GM10847 (cell line): Measurements from ENCODE around the gene TPPP2.

Experiments
- POLR2A ChIP-seq: IDR thresholded peaks from 2 replicates; pipeline ENCODE4 v1.6.1; 2011; ENCODE audit not compliant: insufficient read length; ENCODE audit errors: extremely low read depth

Gene TPPP2

DNA sequence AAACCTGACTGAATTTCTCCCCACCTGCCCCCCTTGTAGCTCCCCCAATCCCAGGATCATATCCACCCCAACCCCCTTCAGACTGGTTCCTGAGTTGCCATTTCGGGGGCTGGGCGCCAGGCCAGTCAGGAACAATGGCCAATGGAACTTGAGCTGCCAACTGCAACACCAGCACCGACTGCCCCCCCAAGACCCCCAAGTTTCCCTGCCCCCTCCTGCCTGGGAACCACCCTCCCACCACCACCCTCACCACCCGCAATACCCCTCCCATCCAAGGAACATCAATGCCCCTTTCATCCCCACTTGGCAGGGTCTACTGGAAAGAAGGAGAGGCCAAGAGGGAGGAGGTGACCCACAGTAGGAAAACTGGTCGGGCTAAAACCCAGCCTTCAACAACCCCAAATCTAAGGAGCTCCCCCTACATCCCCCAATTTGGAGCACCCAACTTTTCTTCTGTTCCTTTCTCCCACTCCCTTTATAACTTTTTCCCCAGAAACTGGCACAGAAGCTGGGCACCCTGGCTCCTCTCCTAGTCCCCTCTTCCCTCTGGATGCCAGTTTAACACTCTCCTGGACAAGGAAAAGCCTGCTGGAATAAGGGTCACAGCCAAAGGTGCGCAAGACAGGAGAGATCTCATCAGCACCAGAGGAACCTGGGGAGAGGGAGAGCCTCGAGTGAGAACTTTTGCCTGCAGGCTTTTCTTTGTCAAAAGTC, 3.6 kb upstream of the TPPP2 start:
- no peak for TF ChIP-seq POLR2A

GRCh38 chr14:21026988-21027315, 3.1 kb upstream of the TPPP2 start:
- TF ChIP-seq POLR2A, result no peak

GRCh38 chr14:21030531-21030930, 514 bp downstream of the TPPP2 start:
- no peak for TF ChIP-seq POLR2A

- TF ChIP-seq POLR2A, result no peak
Observed at GRCh38 chr14:21032326-21033132, 2.5 kb downstream of the TPPP2 start.

GRCh38 chr14:21033133-21033698, 3.2 kb downstream of the TPPP2 start:
- no peak for TF ChIP-seq POLR2A

DNA sequence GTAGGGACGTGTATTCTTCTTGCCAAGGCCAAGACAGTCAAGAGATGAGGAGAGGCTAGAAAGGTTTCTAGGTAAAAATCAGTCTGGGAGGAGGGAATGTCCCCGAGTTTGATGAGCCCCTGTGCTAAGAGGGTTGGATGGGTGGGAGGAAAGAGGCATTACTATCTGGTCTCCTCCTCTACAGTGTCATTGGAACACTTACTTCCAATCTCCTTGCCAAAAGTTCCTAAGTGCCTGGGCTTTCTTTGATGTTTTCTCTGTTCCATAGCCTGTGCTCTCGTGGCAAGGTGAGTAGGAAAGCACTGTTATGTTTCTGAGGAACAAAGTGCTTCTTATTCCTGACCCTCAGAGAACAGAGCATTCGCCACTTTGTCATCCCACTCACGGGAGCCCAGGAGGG, 4.7 kb downstream of the TPPP2 start, which contains the start of gene RNASE13:
RNASE13 (minus strand) TSS at position 101 of the 400 bp plus-strand sequence. CDS start 519 bp downstream, outside the sequence.
- no peak for TF ChIP-seq POLR2A

DNA sequence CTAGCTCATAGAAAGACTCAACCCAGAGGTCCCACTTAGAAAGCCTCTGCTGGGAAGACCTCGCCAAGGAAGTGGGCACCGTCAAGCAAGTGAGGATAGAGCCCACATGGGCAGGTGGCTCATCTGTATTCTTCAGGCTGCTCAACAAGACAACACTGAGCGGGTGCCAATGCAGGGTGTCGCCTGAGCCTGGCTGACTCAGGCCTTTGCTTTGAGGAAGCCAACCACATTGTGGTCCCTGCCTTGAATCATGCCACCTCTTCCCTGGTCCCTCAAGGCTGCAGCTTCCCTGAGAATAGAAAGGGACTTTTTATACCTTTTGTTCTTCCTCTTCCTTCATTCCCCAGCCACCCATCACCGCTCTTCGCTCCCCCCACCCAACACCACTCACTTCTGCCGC, 6.7 kb downstream of the TPPP2 start:
- no peak for TF ChIP-seq POLR2A

DNA sequence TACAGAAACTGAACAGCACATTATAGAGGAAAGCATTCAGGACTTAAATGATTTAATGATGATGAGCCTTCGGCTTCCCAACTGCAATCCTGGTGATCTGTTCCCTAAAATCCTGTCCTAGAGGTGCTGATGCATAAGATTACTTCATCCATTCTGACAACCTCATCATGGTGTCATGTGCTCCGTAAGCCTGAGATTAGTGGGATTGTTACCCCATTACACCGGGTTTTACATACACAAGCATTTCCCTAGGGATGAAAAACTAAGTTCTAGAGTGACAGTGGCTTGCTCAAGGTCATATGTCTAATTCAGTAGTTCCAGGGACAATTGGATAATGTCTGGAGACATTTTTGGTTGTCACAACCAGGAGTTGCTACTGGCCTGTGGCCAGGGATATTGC, 7.1 kb downstream of the TPPP2 start:
- no peak for TF ChIP-seq POLR2A

- no peak for TF ChIP-seq POLR2A
Observed at GRCh38 chr14:21038441-21039422, 8.7 kb downstream of the TPPP2 start.

DNA sequence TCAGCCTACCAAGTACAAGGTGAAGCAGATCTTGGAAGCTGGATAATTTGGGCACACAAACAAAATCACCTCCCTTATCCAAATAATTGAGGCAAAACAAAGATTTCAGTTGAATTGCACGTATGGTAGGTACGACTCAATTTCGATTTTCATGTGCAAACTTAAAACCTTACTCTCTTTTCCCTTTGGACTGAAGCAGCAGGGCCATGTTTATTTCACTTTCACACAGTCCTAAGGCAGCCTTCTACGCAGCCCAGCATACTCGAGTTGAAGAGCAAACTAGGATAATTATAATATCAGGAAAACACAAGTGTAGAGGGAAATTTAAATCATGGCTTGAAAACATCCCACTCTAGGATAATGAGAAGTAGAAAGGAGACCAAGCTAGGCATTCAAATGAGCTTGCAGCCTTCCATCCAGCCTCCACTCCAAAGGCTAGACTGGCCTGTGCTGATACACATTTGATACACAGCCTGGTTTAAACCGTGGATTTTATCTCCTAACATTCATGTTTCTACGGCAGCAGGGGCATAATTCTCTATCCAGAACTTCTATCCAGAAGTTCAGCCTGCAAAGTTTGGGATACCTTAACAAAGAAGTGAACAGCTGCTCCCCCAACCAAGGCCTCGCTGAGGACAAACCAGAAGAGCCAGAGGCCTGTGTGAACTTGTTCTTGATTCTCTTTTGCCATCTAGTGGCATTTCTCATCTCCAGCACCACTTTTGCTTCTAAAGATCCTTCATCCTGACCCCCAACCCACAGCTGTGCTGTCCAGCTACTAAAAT, 9.8 kb downstream of the TPPP2 start:
- no peak for TF ChIP-seq POLR2A

DNA sequence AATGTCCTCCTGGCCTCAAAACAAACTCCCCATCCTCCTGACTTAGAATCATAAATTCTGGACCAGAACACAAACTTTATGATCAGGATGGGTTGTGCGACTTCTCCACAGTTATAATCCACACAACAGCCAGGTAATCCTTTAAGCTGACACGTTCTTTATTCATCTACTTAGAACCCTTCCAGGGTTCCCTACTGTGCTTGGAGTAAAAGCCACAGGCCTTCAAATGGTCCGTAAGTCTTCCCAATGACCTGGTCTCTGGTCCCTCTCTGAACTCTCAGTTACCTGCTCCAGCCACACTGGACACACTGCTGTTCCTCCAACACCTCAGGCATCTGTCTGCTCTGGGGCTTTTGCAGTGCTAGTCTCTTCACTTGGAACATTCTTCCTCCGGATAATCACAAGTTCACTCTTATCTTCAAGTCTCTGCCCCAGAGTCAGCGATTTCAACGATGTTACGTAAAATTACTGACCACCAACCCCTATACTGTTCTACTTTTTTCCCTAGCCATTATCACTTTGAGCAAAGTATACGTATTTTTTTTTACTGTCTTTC, 10.4 kb downstream of the TPPP2 start:
- TF ChIP-seq POLR2A, result no peak

DNA sequence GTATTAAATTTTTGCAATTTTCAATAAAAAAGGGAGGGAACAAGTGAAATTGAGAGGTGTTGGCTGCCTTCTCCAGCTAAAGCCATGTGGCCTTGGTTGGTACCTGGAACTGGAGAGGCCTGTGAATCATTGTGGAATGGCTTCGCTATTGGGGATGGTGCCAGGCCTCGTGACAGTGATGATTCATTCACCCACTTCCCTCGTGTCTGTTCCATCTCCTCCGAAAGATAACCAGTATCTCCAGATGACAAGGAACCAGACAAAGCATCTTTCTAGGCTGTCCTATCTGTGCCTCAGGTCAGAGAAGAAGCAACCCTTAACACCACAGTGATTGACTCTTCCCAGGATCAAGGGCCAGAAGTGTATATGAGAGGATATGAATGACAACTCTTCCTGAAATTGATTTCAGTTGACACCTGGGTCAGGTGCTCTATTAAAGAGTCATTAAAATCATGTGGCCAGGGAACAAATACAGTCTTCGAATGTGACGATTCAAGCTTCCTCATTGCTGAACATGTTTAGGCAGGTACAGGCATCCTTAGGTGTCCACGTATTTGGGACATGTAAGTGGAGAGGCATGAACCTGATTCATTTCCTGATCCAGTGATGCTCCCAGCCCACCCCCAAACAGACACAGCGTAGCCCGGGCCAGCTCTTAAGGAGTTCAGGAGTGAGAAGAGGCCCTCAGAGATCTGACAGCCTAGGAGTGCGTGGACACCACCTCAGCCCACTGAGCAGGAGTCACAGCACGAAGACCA, 11.8 kb downstream of the TPPP2 start, which contains the start of gene RNASE7:
RNASE7 (plus strand) TSS at position 687 of the 758 bp plus-strand sequence. CDS start 631 bp downstream, outside the sequence.
- TF ChIP-seq POLR2A, result no peak

DNA sequence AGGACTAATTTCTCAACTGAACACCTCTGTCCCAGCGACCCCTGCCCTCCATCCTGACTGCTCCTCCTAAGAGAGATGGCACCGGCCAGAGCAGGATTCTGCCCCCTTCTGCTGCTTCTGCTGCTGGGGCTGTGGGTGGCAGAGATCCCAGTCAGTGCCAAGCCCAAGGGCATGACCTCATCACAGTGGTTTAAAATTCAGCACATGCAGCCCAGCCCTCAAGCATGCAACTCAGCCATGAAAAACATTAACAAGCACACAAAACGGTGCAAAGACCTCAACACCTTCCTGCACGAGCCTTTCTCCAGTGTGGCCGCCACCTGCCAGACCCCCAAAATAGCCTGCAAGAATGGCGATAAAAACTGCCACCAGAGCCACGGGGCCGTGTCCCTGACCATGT, 12.9 kb downstream of the TPPP2 start:
- TF ChIP-seq POLR2A, result no peak
